MCF 10A (cell line): ENCODE results near the gene SRSF12. TPM values are rescaled to one million over a fixed set of nuclear protein-coding genes. Genes with fewer than 3 reads are reported as not detected.

ENCODE experiments used
- BruUV-seq: library from RNA; stranded (reverse); fragments of 400-500 nt; replicated peaks from 2 replicates; lab custom pipeline; 2021; lab: Mats Ljungman, UMichigan
- CTCF ChIA-PET: fragments of 300-600 bp; sonication (Branson Sonifier 250); formaldehyde crosslinking; extraction: SDS; loops from one replicate; lab custom pipeline; 2021; ENCODE audit warnings: antibody characterized with exemption, inconsistent platforms; lab: Yijun Ruan, JAX
- POLR2A ChIA-PET: fragments of 300-600, 350-650 bp; sonication (Branson Sonifier 250); formaldehyde crosslinking; extraction: SDS; loops from one replicate; lab custom pipeline; 2020; ENCODE audit warnings: antibody characterized with exemption, inconsistent platforms; lab: Yijun Ruan, JAX
- DNase-seq: peaks from one replicate; pipeline ENCODE4 v3.0.0-alpha.2; 2018; ENCODE audit not compliant: unreplicated experiment
- H3K27ac Mint-ChIP-seq: one replicate; pipeline ENCODE4 v1.8.0; 2022; ENCODE audit warnings: mild to moderate bottlenecking, low read depth, mixed read lengths; ENCODE audit not compliant: unreplicated experiment
- H3K27me3 Mint-ChIP-seq: one replicate; pipeline ENCODE4 v1.8.0; 2022; ENCODE audit warnings: mixed read lengths; ENCODE audit not compliant: insufficient read depth, unreplicated experiment
- H3K36me3 Mint-ChIP-seq: one replicate; pipeline ENCODE4 v1.8.0; 2022; ENCODE audit warnings: mild to moderate bottlenecking, moderate library complexity, mixed read lengths; ENCODE audit not compliant: insufficient read depth, unreplicated experiment
- H3K4me1 Mint-ChIP-seq: one replicate; pipeline ENCODE4 v1.8.0; 2022; ENCODE audit warnings: mixed read lengths; ENCODE audit not compliant: insufficient read depth, unreplicated experiment
- H3K4me3 Mint-ChIP-seq: one replicate; pipeline ENCODE4 v1.8.0; 2022; ENCODE audit warnings: mild to moderate bottlenecking, moderate library complexity, mixed read lengths; ENCODE audit not compliant: unreplicated experiment
- H3K9me3 Mint-ChIP-seq: one replicate; pipeline ENCODE4 v1.8.0; 2022; ENCODE audit warnings: mixed read lengths; ENCODE audit not compliant: unreplicated experiment
- CTCF ChIP-seq: fragments of 200-600 bp; IDR thresholded peaks from one replicate; pipeline ENCODE4 v1.8.0; 2022; ENCODE audit warnings: antibody characterized with exemption, mild to moderate bottlenecking; ENCODE audit not compliant: unreplicated experiment
- intact Hi-C: fragments of 100-400 bp; cut with micrococcal nuclease; formaldehyde crosslinking; loops from 2 replicates; pipeline ENCODE4 v1.14.1; 2022
- total RNA-seq: library from RNA; stranded (reverse); gene quantifications from 2 replicates; pipeline ENCODE4 v1.2.3, GENCODE V29; 2022

SRSF12 gene
- total RNA-seq, 1 experiment from 2014 or later = 1.2 TPM

- no peak for DNase-seq
- POLR2A ChIA-PET = interaction anchor here (1.6 kb wide), 1 partner anchor 11 kb away, joined by 4 read pairs; no protein-coding TSS in a partner anchor
- H3K4me3 Mint-ChIP-seq = no peak overlapping the region
- CTCF ChIA-PET = interaction anchor here (1.2 kb wide), 1 partner anchor 13 kb away, joined by 3 read pairs; no protein-coding TSS in a partner anchor
- no peaks in the 10 kb centered on the region for H3K36me3 Mint-ChIP-seq
- H3K27me3 Mint-ChIP-seq = no peaks in the 10 kb centered on the region
- H3K27ac Mint-ChIP-seq = no peak overlapping the region
- H3K4me1 Mint-ChIP-seq = no peaks in the 10 kb centered on the region
- H3K9me3 Mint-ChIP-seq = no peaks in the 10 kb centered on the region
- intact Hi-C loops = no loop called here
- no TSS peak for BruUV-seq
- TF ChIP-seq CTCF = no peak
Measured at GRCh38 chr6:89110284-89110683, 7.6 kb downstream of the SRSF12 start.

GRCh38 chr6:89100114-89100513, 17.8 kb downstream of the SRSF12 start:
- no TSS peak for BruUV-seq
- no peaks in the 10 kb centered on the region for H3K9me3 Mint-ChIP-seq
- no peak for TF ChIP-seq CTCF
- intact Hi-C loops = no loop called here
- H3K27ac Mint-ChIP-seq = no peak overlapping the region
- no peak overlapping the region for H3K4me3 Mint-ChIP-seq
- no peaks in the 10 kb centered on the region for H3K36me3 Mint-ChIP-seq
- H3K27me3 Mint-ChIP-seq = no peaks in the 10 kb centered on the region
- POLR2A ChIA-PET = interaction anchor here (0.7 to 2.5 kb wide), 5 partner anchors 10 to 322 kb away, joined by 3 to 19 read pairs (median 3); no protein-coding TSS in a partner anchor
- H3K4me1 Mint-ChIP-seq = no peaks in the 10 kb centered on the region
- CTCF ChIA-PET = no interaction called here
- DNase-seq = no peak

GRCh38 chr6:89098461-89098860, 19.4 kb downstream of the SRSF12 start:
- intact Hi-C loops = no loop called here
- TF ChIP-seq CTCF = no peak
- POLR2A ChIA-PET = interaction anchor here (0.7 to 2.5 kb wide), 6 partner anchors 10 to 152 kb away, joined by 3 to 19 read pairs (median 4); partner anchors contain the start of gene PNRC1
- Mint-ChIP-seq H3K4me1 (no peaks in the 10 kb centered on the region), H3K36me3 (no peaks in the 10 kb centered on the region), H3K27ac (no peak overlapping the region), H3K9me3 (no peaks in the 10 kb centered on the region), H3K27me3 (no peaks in the 10 kb centered on the region), H3K4me3 (no peak overlapping the region)
- no TSS peak for BruUV-seq
- DNase-seq = no peak
- CTCF ChIA-PET = interaction anchor here (0.6 to 1.0 kb wide), 3 partner anchors 27 to 273 kb away, joined by 3 read pairs; no protein-coding TSS in a partner anchor

GRCh38 chr6:89087881-89088280, 30.0 kb downstream of the SRSF12 start:
- H3K36me3 Mint-ChIP-seq = peaks cover 64% of the 10 kb centered on the region
- BruUV-seq = no TSS peak
- no peaks in the 10 kb centered on the region for H3K9me3 Mint-ChIP-seq
- no peak for TF ChIP-seq CTCF
- H3K4me3 Mint-ChIP-seq = no peak overlapping the region
- ChIA-PET CTCF (interaction anchor here (0.8 to 6.9 kb wide), 2 partner anchors 105 to 284 kb away, joined by 3 to 60 read pairs; no protein-coding TSS in a partner anchor), POLR2A (interaction anchor here (0.6 to 12.6 kb wide), 9 partner anchors 8 to 124 kb away, joined by 3 to 573 read pairs (median 5); partner anchors contain the start of gene RNGTT)
- no peak for DNase-seq
- no peaks in the 10 kb centered on the region for H3K27me3 Mint-ChIP-seq
- H3K4me1 Mint-ChIP-seq = peaks cover 35% of the 10 kb centered on the region
- intact Hi-C loops = no loop called here
- H3K27ac Mint-ChIP-seq = no peak overlapping the region
